MM.1S (cell line): Measurements from ENCODE around the gene ARGLU1.

Experiments
- DNase-seq: peaks from one replicate; pipeline ENCODE4 v3.0.0-alpha.2; 2015
- H2AFZ ChIP-seq: fragments of 300-600 bp; sonication (generic); 2 replicates; pipeline ENCODE4 v1.6.0; 2016; ENCODE audit warnings: antibody characterized with exemption, low read length
- H3F3A ChIP-seq: fragments of 300-600 bp; sonication (generic); 2 replicates; pipeline ENCODE4 v1.6.1; 2016; ENCODE audit warnings: mild to moderate bottlenecking, antibody characterized with exemption, low read length, moderate library complexity, mixed read lengths; ENCODE audit not compliant: insufficient read depth
- H3K27ac ChIP-seq: fragments of 300-600 bp; sonication (generic); 2 replicates; pipeline ENCODE4 v1.5.1; 2016; ENCODE audit warnings: mild to moderate bottlenecking, low read length
- H3K27me3 ChIP-seq: fragments of 300-600 bp; sonication (generic); replicated peaks from 2 replicates; pipeline ENCODE4 v1.6.0; 2016; ENCODE audit warnings: low read length; ENCODE audit not compliant: insufficient read depth
- H3K36me3 ChIP-seq: fragments of 300-600 bp; sonication (generic); replicated peaks from 2 replicates; pipeline ENCODE4 v1.6.1; 2016; ENCODE audit warnings: mild to moderate bottlenecking, low read length, mixed read lengths; ENCODE audit not compliant: insufficient read depth
- H3K4me1 ChIP-seq: fragments of 300-600 bp; sonication (generic); 2 replicates; pipeline ENCODE4 v1.6.1; 2016; ENCODE audit warnings: low read length, mixed read lengths
- H3K4me2 ChIP-seq: fragments of 300-600 bp; sonication (generic); 2 replicates; pipeline ENCODE4 v1.6.0; 2016; ENCODE audit warnings: low read depth, low read length
- H3K4me3 ChIP-seq: fragments of 300-600 bp; sonication (generic); 2 replicates; pipeline ENCODE4 v1.5.1; 2016; ENCODE audit warnings: low read length, mixed read lengths
- H3K79me2 ChIP-seq: fragments of 300-600 bp; sonication (generic); 2 replicates; pipeline ENCODE4 v1.6.1; 2016; ENCODE audit warnings: mixed run types, low read length, mixed read lengths
- H3K9ac ChIP-seq: fragments of 300-600 bp; sonication (generic); 2 replicates; pipeline ENCODE4 v1.6.1; 2016; ENCODE audit warnings: low read length, mixed read lengths
- H3K9me2 ChIP-seq: fragments of 300-600 bp; sonication (generic); replicated peaks from 2 replicates; pipeline ENCODE4 v1.6.1; 2016; ENCODE audit warnings: mild to moderate bottlenecking, low read length, mixed read lengths; ENCODE audit not compliant: insufficient read depth
- H3K9me3 ChIP-seq: fragments of 300-600 bp; sonication (generic); replicated peaks from 2 replicates; pipeline ENCODE4 v1.6.1; 2016; ENCODE audit warnings: mild to moderate bottlenecking, low read length, mixed read lengths; ENCODE audit not compliant: insufficient read depth
- H4K20me1 ChIP-seq: fragments of 300-600 bp; sonication (generic); 2 replicates; pipeline ENCODE4 v1.6.1; 2016; ENCODE audit warnings: mild to moderate bottlenecking, low read length, moderate library complexity, mixed read lengths; ENCODE audit not compliant: insufficient read depth
- EZH2 ChIP-seq: fragments of 300-600 bp; sonication (generic); optimal IDR thresholded peaks from 2 replicates; pipeline ENCODE3; 2017; ENCODE audit warnings: low read depth, mild to moderate bottlenecking, antibody characterized with exemption, low read length, mixed read lengths
- EZH2phosphoT487 ChIP-seq: fragments of 300-600 bp; sonication (generic); IDR thresholded peaks from 2 replicates; pipeline ENCODE4 v1.6.1; 2018; ENCODE audit warnings: antibody characterized with exemption, low read length
- TF ChIP-seq, protein P1 (sequence below): fragments of 300-600 bp; sonication (generic); IDR thresholded peaks from 2 replicates; pipeline ENCODE4 v1.5.1; 2016; ENCODE audit warnings: antibody characterized with exemption, low read length, mixed read lengths

ARGLU1 gene

GRCh38 chr13:106499113-106499512, 68.8 kb downstream of the ARGLU1 start:
- H3K4me1 ChIP-seq: no peaks in the 10 kb centered on the region
- TF ChIP-seq EZH2 (no peak), EZH2phosphoT487 (no peak)
- H4K20me1 ChIP-seq: no peaks in the 10 kb centered on the region
- H3K9me2 ChIP-seq: no peaks in the 10 kb centered on the region
- no peaks in the 10 kb centered on the region for H3K9me3 ChIP-seq
- no peak overlapping the region for H3K27ac ChIP-seq
- H2AFZ ChIP-seq: no peak overlapping the region
- no peak overlapping the region for H3K4me3 ChIP-seq
- H3K4me2 ChIP-seq: no peak overlapping the region
- no peaks in the 10 kb centered on the region for H3K27me3 ChIP-seq
- H3F3A ChIP-seq: no peaks in the 10 kb centered on the region
- no peaks in the 10 kb centered on the region for H3K36me3 ChIP-seq
- no peak overlapping the region for H3K9ac ChIP-seq
- DNase-seq: no peak
- no peaks in the 10 kb centered on the region for H3K79me2 ChIP-seq

DNA sequence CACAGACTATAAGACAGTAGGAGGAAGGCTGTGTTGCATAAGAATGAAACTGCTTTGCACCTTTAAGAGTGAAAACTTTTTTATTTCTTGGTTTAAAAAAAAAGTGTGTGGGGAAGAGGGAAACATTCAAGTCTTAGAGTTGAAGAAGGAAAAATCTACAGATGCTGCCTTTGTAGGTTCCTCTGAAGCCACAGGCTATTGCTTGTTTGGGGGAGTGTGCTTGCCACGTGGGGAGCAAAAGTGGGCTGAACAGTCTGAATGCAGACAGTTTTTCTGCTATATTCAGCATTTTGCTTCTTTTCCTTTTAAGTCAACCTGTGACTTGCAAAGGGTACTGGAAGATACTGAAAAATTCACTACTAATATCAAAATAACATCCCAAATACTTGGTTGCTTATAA, 69.4 kb downstream of the ARGLU1 start:
- Histone ChIP-seq H3F3A (no peaks in the 10 kb centered on the region), H3K9me3 (no peaks in the 10 kb centered on the region), H3K4me3 (no peak overlapping the region), H3K36me3 (no peaks in the 10 kb centered on the region), H3K4me2 (no peak overlapping the region), H3K27me3 (no peaks in the 10 kb centered on the region), H4K20me1 (no peaks in the 10 kb centered on the region), H2AFZ (no peak overlapping the region), H3K9ac (no peak overlapping the region), H3K4me1 (no peaks in the 10 kb centered on the region), H3K27ac (no peak overlapping the region), H3K9me2 (no peaks in the 10 kb centered on the region), H3K79me2 (no peaks in the 10 kb centered on the region)
- TF ChIP-seq EZH2phosphoT487 (no peak), EZH2 (no peak)
- TF ChIP-seq, protein P1, sequence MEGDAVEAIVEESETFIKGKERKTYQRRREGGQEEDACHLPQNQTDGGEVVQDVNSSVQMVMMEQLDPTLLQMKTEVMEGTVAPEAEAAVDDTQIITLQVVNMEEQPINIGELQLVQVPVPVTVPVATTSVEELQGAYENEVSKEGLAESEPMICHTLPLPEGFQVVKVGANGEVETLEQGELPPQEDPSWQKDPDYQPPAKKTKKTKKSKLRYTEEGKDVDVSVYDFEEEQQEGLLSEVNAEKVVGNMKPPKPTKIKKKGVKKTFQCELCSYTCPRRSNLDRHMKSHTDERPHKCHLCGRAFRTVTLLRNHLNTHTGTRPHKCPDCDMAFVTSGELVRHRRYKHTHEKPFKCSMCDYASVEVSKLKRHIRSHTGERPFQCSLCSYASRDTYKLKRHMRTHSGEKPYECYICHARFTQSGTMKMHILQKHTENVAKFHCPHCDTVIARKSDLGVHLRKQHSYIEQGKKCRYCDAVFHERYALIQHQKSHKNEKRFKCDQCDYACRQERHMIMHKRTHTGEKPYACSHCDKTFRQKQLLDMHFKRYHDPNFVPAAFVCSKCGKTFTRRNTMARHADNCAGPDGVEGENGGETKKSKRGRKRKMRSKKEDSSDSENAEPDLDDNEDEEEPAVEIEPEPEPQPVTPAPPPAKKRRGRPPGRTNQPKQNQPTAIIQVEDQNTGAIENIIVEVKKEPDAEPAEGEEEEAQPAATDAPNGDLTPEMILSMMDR: no peak
- no peak for DNase-seq

- Histone ChIP-seq H3K9me3 (no peaks in the 10 kb centered on the region), H3K36me3 (no peaks in the 10 kb centered on the region), H3K27ac (no peak overlapping the region), H3K79me2 (no peaks in the 10 kb centered on the region), H3K9me2 (no peaks in the 10 kb centered on the region), H3K4me3 (no peak overlapping the region), H4K20me1 (no peaks in the 10 kb centered on the region), H3K4me1 (no peaks in the 10 kb centered on the region), H3K4me2 (no peak overlapping the region), H3K9ac (no peak overlapping the region), H3K27me3 (no peaks in the 10 kb centered on the region), H2AFZ (no peak overlapping the region), H3F3A (no peaks in the 10 kb centered on the region)
- TF ChIP-seq, protein P1: no peak
- TF ChIP-seq EZH2phosphoT487 (no peak), EZH2 (no peak)
- DNase-seq: no peak
Observed at GRCh38 chr13:106498158-106498557, 69.8 kb downstream of the ARGLU1 start.

- no peaks in the 10 kb centered on the region for H3F3A ChIP-seq
- no peak overlapping the region for H3K4me3 ChIP-seq
- H3K36me3 ChIP-seq: no peaks in the 10 kb centered on the region
- H3K4me1 ChIP-seq: no peaks in the 10 kb centered on the region
- DNase-seq: no peak
- H3K4me2 ChIP-seq: no peak overlapping the region
- no peak overlapping the region for H3K9ac ChIP-seq
- H3K79me2 ChIP-seq: no peaks in the 10 kb centered on the region
- no peak overlapping the region for H2AFZ ChIP-seq
- no peaks in the 10 kb centered on the region for H3K9me2 ChIP-seq
- H3K27ac ChIP-seq: no peak overlapping the region
- no peaks in the 10 kb centered on the region for H4K20me1 ChIP-seq
- no peaks in the 10 kb centered on the region for H3K9me3 ChIP-seq
- no peaks in the 10 kb centered on the region for H3K27me3 ChIP-seq
- TF ChIP-seq, protein P1: no peak
- no peak for TF ChIP-seq EZH2phosphoT487
- no peak for TF ChIP-seq EZH2
Observed at GRCh38 chr13:106497079-106497478, 70.9 kb downstream of the ARGLU1 start.
